HG03175 (cell line): ENCODE data around the gene PEDS1.
"Not testable (repeated sequence)": the region's sequence is repeated elsewhere in the genome, so short reads cannot be mapped to it uniquely, and the experiment has no call there.

Experiments used
- ATAC-seq: cut with Tn5 transposase; IDR thresholded peaks from one replicate; pipeline ENCODE4 v1.9.1; 2021; ENCODE audit warnings: mild to moderate bottlenecking, moderate library complexity; ENCODE audit not compliant: unreplicated experiment

Gene PEDS1

DNA sequence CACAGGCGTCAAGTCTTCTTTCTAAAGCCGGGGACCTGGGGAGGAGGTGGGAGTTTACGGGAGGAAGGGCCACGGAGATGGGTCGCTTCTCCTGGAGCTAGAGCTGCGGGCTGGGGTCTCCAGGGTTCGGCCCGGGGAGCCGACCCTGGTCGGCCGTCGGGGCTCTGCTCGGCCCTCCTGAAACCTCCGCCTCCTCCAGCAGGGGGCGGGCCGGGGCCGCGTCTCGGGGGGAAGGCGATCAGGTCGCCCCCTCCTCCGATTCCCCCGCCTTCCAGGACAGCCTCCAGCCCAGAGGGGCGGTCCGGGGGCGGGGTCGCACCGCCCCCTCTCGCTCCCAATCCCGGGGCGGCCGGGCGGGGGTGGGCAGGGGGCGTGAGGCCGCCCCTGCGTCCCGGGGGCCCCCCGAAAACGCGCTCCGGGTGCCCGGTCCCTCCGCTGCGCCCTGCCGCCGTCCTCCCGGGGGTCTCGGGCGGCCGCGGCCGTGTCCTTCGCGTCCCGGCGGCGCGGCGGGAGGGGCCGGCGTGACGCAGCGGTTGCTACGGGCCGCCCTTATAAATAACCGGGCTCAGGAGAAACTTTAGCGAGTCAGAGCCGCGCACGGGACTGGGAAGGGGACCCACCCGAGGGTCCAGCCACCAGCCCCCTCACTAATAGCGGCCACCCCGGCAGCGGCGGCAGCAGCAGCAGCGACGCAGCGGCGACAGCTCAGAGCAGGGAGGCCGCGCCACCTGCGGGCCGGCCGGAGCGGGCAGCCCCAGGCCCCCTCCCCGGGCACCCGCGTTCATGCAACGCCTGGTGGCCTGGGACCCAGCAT is 36.9 kb upstream of the PEDS1 start, which contains the start of gene CEBPB:
Gene CEBPB, plus strand, starts transcription at position 580 of the 814 bp plus-strand sequence. Its CDS starts 204 bp downstream, at position 784.
- peak; percentile 47 for ATAC-seq

GRCh38 chr20:50189681-50190250 is 36.2 kb upstream of the PEDS1 start:
- ATAC-seq: no peak

- no peak for ATAC-seq
Observed at GRCh38 chr20:50188879-50189680, 35.6 kb upstream of the PEDS1 start.

DNA sequence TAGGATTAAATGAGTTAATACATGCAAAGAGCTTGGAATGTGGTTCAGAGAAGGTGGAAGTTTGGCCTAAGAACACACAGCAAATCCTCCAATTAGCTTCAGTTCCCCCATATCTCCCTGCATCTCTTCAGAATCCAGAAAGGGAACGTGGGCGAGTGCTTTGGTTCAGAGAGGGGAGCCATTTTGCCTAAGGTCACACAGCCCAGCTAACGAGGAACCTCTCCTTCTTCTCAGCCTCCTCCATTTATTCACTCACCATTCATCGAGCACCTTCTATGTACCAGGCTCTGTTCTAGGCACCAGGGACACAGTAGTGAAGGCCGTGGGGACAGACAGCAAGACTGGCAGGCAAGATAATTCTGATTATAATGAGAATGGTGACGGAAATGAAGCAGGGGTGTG is 34.8 kb upstream of the PEDS1 start:
- ATAC-seq: no peak

- ATAC-seq: no peak
Observed at GRCh38 chr20:50187403-50188051, 34.0 kb upstream of the PEDS1 start.

GRCh38 chr20:50186987-50187402 is 33.5 kb upstream of the PEDS1 start:
- ATAC-seq: no peak

DNA sequence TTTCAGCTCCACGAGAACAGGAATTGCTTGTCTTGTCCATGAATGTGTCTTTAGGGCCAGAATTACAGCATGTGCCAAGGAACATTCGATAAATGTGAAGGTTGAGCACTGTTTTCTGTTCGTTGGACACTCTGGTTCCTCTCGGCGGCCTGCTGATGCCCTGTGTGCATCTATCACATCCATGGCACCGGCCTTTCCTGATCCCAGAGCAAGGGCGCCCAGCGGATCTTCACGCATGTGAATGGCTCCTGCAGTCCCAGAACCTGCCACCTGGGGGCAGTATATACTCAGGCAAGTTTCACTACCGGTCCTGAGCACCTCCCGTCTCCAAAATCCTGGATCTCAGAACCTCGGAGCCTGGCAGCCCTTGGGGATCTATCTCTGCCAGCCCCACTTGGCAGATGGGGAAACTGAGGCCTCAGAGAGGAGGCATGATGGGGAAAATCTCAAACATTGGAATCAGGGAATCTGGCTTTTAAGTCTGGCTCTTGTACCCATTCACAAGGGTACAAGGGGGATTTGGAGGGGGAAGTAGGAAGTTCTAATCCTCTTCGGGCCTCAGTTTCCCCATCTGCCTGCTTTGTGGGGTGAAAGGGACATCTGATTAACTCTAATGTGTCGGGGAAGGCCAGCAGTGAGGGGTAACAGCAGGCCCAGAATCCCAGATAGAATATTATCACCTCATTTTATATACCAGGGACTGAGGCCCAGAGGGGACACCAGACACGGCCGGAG is 32.8 kb upstream of the PEDS1 start:
- ATAC-seq: no peak

- ATAC-seq: no peak
Observed at GRCh38 chr20:50185426-50185825, 31.9 kb upstream of the PEDS1 start.

- no peak for ATAC-seq
Observed at GRCh38 chr20:50182346-50182745, 28.8 kb upstream of the PEDS1 start.

GRCh38 chr20:50181344-50181743 is 27.8 kb upstream of the PEDS1 start:
- ATAC-seq: no peak

GRCh38 chr20:50178672-50179071 is 25.1 kb upstream of the PEDS1 start:
- ATAC-seq: not testable (repeated sequence)

GRCh38 chr20:50175938-50176933 is 22.7 kb upstream of the PEDS1 start:
- ATAC-seq: no peak

DNA sequence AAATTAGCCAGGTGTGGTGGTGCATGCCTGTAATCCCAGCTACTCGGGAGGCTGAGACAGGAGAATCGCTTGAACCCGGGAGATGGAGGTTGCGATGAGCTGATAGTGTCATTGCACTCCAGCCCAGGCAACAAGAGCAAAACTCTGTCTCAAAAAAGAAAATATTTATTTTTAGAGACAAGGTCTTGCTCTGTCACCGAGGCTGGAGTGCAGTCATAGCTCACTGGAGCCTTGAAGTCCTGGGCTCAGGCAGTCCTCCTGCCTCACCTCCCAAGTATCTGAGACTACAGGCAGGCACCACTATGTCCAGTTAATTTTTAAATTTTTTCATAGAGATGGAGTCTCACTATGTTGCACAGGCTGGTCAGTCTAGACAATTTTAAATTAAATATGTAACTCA is 20.9 kb upstream of the PEDS1 start:
- ATAC-seq: no peak

DNA sequence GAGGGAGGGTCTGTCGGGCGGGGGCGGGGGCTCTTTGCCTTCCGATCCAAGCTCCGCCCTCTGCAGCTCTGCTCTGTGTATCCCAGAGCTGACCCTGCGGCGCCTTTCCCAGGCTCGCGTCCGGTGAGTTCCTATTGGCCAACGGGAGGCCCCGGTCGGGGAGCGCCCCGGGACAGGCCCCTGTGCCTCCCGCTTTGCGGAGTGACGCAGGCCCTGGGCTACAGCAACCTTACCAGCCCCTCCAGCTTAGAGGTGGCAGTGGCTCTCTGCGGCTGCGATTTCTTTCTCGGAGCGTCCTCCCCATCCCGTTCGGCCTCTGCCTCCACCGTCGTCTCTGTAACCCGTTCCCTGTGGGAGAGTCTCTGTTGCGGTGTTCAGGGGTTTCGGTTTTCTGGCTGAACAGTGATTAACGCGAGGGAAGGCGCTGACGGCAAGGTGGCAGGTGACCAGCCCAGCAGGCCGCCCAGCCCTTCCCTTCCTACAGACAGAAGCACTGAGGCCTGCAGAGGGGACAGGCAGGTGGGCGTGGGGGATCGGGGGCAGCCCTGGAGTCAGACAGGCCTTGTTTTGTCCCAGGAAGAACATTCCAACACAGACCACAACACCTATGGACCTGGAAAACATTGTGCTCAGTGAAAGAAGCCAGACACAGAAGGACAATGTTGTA is 19.0 kb upstream of the PEDS1 start:
- ATAC-seq: no peak

DNA sequence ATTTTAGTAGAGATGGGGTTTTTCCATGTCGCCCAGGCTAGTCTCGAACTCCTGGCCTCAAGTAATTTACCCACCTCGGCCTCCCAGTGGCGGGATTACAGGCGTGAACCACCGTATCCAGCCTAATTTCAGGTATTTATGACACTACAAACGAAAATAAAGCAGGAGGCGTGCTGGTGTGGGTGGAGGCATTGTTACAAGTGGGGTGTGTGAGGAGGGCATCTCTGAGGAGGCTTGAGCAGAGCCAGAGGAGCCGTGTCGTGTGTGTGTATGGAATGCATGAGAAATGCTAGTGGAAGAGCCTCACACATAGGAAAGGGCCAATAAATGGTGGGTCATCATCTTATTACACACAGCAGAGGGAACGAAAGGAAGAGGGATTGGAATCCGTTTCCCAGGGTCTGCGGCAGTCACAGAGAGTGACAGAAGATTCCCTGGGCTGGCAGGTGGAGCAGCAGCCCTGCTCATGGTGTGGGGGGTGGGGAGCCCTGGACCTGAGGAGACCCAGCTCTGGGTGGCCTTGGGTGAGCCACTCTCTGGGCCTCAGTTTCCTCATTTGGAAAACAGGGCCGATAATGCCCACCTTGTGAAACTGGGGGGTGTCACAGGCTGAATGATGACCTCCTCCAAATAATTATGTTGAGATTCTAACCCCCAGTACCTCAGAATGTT is 17.2 kb upstream of the PEDS1 start:
- ATAC-seq: no peak

- no peak for ATAC-seq
Observed at GRCh38 chr20:50169329-50169823, 15.9 kb upstream of the PEDS1 start.

DNA sequence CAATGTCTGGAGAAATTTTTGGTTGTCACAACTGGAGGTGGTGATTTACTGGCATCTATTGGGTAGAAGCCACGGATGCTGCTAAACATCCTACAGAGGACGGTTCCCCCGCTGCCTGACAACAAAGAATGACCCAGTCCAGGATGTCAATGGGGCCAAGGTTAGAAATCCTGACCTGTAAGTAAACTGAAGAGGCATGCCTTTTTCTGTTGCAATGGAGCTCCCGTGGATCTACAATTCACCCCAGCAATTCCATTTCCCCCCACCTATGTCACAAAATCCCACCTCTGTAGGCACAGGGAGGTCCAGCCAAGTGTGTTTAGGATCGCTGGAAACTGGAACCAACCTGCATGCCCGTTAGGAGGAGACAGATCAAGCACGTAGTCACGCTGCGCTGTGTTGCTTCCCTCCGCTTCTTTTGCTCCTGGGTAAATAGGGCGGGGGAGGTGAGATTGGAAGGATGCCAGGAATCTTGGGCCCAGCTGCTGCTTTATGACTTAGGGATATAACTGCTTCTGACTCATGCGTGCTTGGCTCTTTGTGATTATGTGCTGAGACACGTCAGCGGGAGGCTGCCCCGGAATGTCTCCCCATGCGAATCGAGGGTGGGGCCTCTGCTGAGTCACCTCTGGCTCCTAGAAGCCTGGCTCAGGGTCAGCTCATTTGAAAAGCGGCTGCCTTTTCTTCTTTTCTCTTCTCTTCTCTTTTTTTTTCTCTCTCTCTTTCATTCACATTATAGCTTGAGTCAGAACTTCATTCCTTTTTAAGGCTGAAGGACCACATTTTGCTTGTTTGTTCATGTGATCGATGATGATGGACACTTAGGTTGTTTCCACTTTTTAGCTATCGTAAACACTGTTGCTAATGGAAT is 12.4 kb upstream of the PEDS1 start:
- peak; percentile 92 for ATAC-seq
